ENCODE measurements around the gene LRRC32. TPM values are rescaled to one million over a fixed set of nuclear protein-coding genes. Genes with fewer than 3 reads are reported as not detected.

The LRRC32 gene
- total RNA-seq, 3 donors from 2014 or later, result 4.6 to 5.8 (median 4.6) TPM

Other genes with a start within 250 kb of the LRRC32 start
- 10 to 100 TPM; 18.2 to 21.3 (median 19.7) TPM for gene EMSY, start 225.7 kb downstream of the LRRC32 start, total RNA-seq
- under 1 TPM; 0.16 to 0.38 (median 0.30) TPM for gene TSKU, start 112.6 kb upstream of the LRRC32 start, total RNA-seq
- 10 to 100 TPM in 2 of 3 donors, 1 to 10 TPM in 1; 7.8 to 10.3 (median 10.2) TPM for gene ACER3, start 190.2 kb upstream of the LRRC32 start, total RNA-seq